ENCODE data around the gene CYP4F22.
A peak's percentile ranks its signal among the peaks of the same experiment; 100 is the strongest.

Gene CYP4F22

GRCh38 chr19:15551293-15552004, 43.1 kb downstream of the CYP4F22 start:
- no peak for TF ChIP-seq CTCF (conservative IDR thresholded peaks at IDR 0.05; ENCODE audit: low read length)
- no peak for DNase-seq (ENCODE audit: low read depth)
- peak overlapping the region; percentile 38 for H3K4me3 ChIP-seq (ENCODE audit: low read length)

- no peak overlapping the region for H3K4me3 ChIP-seq (ENCODE audit: low read length)
- no peak for DNase-seq (ENCODE audit: low read depth)
- no peak for TF ChIP-seq CTCF (conservative IDR thresholded peaks at IDR 0.05; ENCODE audit: low read length)
Measured at GRCh38 chr19:15555021-15555420, 46.7 kb downstream of the CYP4F22 start.

- peak overlapping the region; percentile 42 for H3K4me3 ChIP-seq (ENCODE audit: low read length)
- peak; percentile 91 for DNase-seq (ENCODE audit: low read depth)
- TF ChIP-seq CTCF (conservative IDR thresholded peaks at IDR 0.05; ENCODE audit: low read length): peak; percentile 85
Measured at GRCh38 chr19:15555759-15556633, 47.7 kb downstream of the CYP4F22 start.

- DNase-seq (ENCODE audit: low read depth): no peak
- TF ChIP-seq CTCF (conservative IDR thresholded peaks at IDR 0.05; ENCODE audit: low read length): no peak
- H3K4me3 ChIP-seq (ENCODE audit: low read length): no peak overlapping the region
Measured at GRCh38 chr19:15556634-15557181, 48.4 kb downstream of the CYP4F22 start.

- DNase-seq (ENCODE audit: low read depth): no peak
- TF ChIP-seq CTCF (conservative IDR thresholded peaks at IDR 0.05; ENCODE audit: low read length): no peak
- no peak overlapping the region for H3K4me3 ChIP-seq (ENCODE audit: low read length)
Measured at GRCh38 chr19:15557223-15557622, 48.9 kb downstream of the CYP4F22 start.

- no peak for TF ChIP-seq CTCF (conservative IDR thresholded peaks at IDR 0.05; ENCODE audit: low read length)
Measured at GRCh38 chr19:15562145-15562544, 53.8 kb downstream of the CYP4F22 start.

More at GRCh38 chr19:15562145-15562544, 53.8 kb downstream of the CYP4F22 start:
- DNase-seq (ENCODE audit: low read depth): no peak
- H3K4me3 ChIP-seq (ENCODE audit: low read length): no peak overlapping the region

All from AG10803 (cell line).